ENCODE data around the gene CHAT.

Gene CHAT

GRCh38 chr10:49696311-49696710, 82.5 kb downstream of the CHAT start:
- H3K4me1 ChIP-seq (ENCODE audit: low read length) = no peaks in the 10 kb centered on the region
- no peaks in the 10 kb centered on the region for H3K9me3 ChIP-seq (ENCODE audit: insufficient read depth, low read length)
- no peak overlapping the region for H3K27ac ChIP-seq (ENCODE audit: low read length)
- H2AFZ ChIP-seq (ENCODE audit: low read depth, low read length) = no peak overlapping the region
- H3K79me2 ChIP-seq (ENCODE audit: low read length) = no peaks in the 10 kb centered on the region
- no peak overlapping the region for H3K4me2 ChIP-seq (ENCODE audit: low read length)
- H3K27me3 ChIP-seq (ENCODE audit: low read depth, low read length) = no peaks in the 10 kb centered on the region
- TF ChIP-seq EZH2phosphoT487 (IDR thresholded peaks at IDR 0.05; ENCODE audit: low read depth) (no peak), CTCF (IDR thresholded peaks at IDR 0.05; ENCODE audit: low read depth, low read length) (no peak)
- no peaks in the 10 kb centered on the region for H3K36me3 ChIP-seq (replicated peaks; ENCODE audit: low read depth, low read length)
- no peak overlapping the region for H3K9ac ChIP-seq (ENCODE audit: low read length)
- no peaks in the 10 kb centered on the region for H4K20me1 ChIP-seq (ENCODE audit: insufficient read depth, low read length)
- H3K4me3 ChIP-seq (ENCODE audit: low read length) = no peak overlapping the region

- Histone ChIP-seq H3K36me3 (replicated peaks; ENCODE audit: low read depth, low read length) (no peaks in the 10 kb centered on the region), H3K9me3 (ENCODE audit: insufficient read depth, low read length) (no peaks in the 10 kb centered on the region), H3K27me3 (ENCODE audit: low read depth, low read length) (no peaks in the 10 kb centered on the region), H2AFZ (ENCODE audit: low read depth, low read length) (no peak overlapping the region), H3K27ac (ENCODE audit: low read length) (no peak overlapping the region), H4K20me1 (ENCODE audit: insufficient read depth, low read length) (no peaks in the 10 kb centered on the region), H3K4me2 (ENCODE audit: low read length) (no peak overlapping the region), H3K9ac (ENCODE audit: low read length) (no peak overlapping the region), H3K4me3 (ENCODE audit: low read length) (no peak overlapping the region), H3K4me1 (ENCODE audit: low read length) (no peaks in the 10 kb centered on the region), H3K79me2 (ENCODE audit: low read length) (no peaks in the 10 kb centered on the region)
- no peak for TF ChIP-seq EZH2phosphoT487 (IDR thresholded peaks at IDR 0.05; ENCODE audit: low read depth)
- no peak for TF ChIP-seq CTCF (IDR thresholded peaks at IDR 0.05; ENCODE audit: low read depth, low read length)
These were observed 84.8 kb downstream of the CHAT start for GRCh38 chr10:49698679-49699078.

DNA sequence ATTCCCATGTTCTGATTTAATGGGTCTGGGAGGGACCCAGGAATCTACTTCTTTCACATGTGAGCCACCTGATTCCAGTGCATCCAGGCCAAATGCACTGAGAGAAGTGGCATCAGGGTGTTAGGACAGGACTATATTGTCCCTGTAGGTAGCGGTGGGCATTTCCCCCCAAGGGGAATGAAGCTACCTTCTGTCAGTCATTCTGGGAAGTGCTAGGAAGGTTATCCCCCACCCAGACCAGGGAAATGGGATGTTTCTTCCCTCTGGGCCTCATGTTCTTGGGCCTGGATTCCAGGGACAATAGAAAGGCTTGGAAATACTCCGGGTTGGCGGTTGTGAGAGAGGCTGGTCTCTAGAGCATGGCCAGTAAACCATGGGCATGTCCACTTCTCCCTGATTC, 86.4 kb downstream of the CHAT start:
- Histone ChIP-seq H3K4me3 (ENCODE audit: low read length) (no peak overlapping the region), H4K20me1 (ENCODE audit: insufficient read depth, low read length) (no peaks in the 10 kb centered on the region), H2AFZ (ENCODE audit: low read depth, low read length) (no peak overlapping the region), H3K9me3 (ENCODE audit: insufficient read depth, low read length) (no peaks in the 10 kb centered on the region), H3K9ac (ENCODE audit: low read length) (no peak overlapping the region), H3K27ac (ENCODE audit: low read length) (no peak overlapping the region), H3K27me3 (ENCODE audit: low read depth, low read length) (no peaks in the 10 kb centered on the region), H3K4me2 (ENCODE audit: low read length) (no peak overlapping the region), H3K36me3 (replicated peaks; ENCODE audit: low read depth, low read length) (no peaks in the 10 kb centered on the region), H3K79me2 (ENCODE audit: low read length) (no peaks in the 10 kb centered on the region), H3K4me1 (ENCODE audit: low read length) (no peaks in the 10 kb centered on the region)
- no peak for TF ChIP-seq CTCF (IDR thresholded peaks at IDR 0.05; ENCODE audit: low read depth, low read length)
- no peak for TF ChIP-seq EZH2phosphoT487 (IDR thresholded peaks at IDR 0.05; ENCODE audit: low read depth)

DNA sequence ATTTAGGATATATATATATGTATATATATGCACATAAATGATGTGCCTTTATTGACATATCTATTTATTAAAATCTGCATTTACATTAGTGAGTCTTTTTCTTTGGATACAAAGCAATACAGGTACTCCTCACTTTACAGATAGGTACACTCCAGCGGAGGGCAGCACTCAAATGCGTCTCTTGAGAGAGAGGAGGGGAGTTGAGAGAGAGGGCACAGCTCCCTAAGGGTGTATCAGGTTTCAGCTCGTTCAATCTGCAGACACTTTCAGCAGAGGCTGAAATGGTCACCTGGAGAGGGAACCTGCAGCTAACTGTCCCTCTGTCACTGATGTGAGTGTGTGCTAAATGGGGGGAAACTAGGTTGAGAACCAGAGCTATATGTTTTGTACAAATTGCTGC, 87.2 kb downstream of the CHAT start:
- Histone ChIP-seq H3K4me1 (ENCODE audit: low read length) (no peaks in the 10 kb centered on the region), H3K27ac (ENCODE audit: low read length) (no peak overlapping the region), H3K9me3 (ENCODE audit: insufficient read depth, low read length) (no peaks in the 10 kb centered on the region), H3K27me3 (ENCODE audit: low read depth, low read length) (no peaks in the 10 kb centered on the region; the same call in 1 of the 2 replicates), H3K9ac (ENCODE audit: low read length) (no peak overlapping the region), H3K36me3 (replicated peaks; ENCODE audit: low read depth, low read length) (no peaks in the 10 kb centered on the region), H4K20me1 (ENCODE audit: insufficient read depth, low read length) (no peaks in the 10 kb centered on the region), H3K4me3 (ENCODE audit: low read length) (no peak overlapping the region), H3K79me2 (ENCODE audit: low read length) (no peaks in the 10 kb centered on the region), H2AFZ (ENCODE audit: low read depth, low read length) (no peak overlapping the region), H3K4me2 (ENCODE audit: low read length) (no peak overlapping the region)
- TF ChIP-seq CTCF (IDR thresholded peaks at IDR 0.05; ENCODE audit: low read depth, low read length) (no peak), EZH2phosphoT487 (IDR thresholded peaks at IDR 0.05; ENCODE audit: low read depth) (no peak)
